Measurements from ENCODE around the gene NAA11. TPM values are rescaled to one million over a fixed set of nuclear protein-coding genes. Genes with fewer than 3 reads are reported as not detected.

NAA11 gene
- total RNA-seq, 1 donor from 2014 or later = not detected

DNA sequence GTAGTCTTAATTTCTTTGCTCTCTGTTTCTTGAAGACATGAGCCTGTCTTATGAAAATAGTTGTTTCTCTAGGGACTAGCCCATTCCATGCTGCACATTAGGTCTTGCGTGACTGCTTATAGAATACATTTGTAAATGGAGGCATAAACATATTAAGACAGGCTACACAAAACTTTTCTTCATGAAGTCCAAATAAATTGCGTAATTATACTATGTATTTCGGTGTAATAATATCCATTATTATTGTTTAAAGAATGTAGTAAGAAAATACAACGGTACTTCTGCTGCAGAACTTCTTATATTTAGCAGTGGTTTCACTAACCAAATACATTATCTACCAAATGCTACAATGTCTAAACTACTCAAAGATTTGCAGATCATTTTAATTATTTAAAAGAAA, 8.5 kb upstream of the NAA11 start:
- Mint-ChIP-seq H3K4me3 (ENCODE audit: unreplicated experiment) (no peak overlapping the region), H3K4me1 (ENCODE audit: unreplicated experiment) (no peaks in the 10 kb centered on the region), H3K27ac (ENCODE audit: unreplicated experiment) (no peak overlapping the region), H3K36me3 (ENCODE audit: low read depth, unreplicated experiment) (no peaks in the 10 kb centered on the region), H3K27me3 (ENCODE audit: unreplicated experiment) (no peaks in the 10 kb centered on the region), H3K9me3 (ENCODE audit: unreplicated experiment) (no peaks in the 10 kb centered on the region)
- TF ChIP-seq, protein P1, sequence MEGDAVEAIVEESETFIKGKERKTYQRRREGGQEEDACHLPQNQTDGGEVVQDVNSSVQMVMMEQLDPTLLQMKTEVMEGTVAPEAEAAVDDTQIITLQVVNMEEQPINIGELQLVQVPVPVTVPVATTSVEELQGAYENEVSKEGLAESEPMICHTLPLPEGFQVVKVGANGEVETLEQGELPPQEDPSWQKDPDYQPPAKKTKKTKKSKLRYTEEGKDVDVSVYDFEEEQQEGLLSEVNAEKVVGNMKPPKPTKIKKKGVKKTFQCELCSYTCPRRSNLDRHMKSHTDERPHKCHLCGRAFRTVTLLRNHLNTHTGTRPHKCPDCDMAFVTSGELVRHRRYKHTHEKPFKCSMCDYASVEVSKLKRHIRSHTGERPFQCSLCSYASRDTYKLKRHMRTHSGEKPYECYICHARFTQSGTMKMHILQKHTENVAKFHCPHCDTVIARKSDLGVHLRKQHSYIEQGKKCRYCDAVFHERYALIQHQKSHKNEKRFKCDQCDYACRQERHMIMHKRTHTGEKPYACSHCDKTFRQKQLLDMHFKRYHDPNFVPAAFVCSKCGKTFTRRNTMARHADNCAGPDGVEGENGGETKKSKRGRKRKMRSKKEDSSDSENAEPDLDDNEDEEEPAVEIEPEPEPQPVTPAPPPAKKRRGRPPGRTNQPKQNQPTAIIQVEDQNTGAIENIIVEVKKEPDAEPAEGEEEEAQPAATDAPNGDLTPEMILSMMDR (IDR thresholded peaks at IDR 0.05; ENCODE audit: unreplicated experiment) = no peak
- DNase-seq (ENCODE audit: low spot score) = no peak

DNA sequence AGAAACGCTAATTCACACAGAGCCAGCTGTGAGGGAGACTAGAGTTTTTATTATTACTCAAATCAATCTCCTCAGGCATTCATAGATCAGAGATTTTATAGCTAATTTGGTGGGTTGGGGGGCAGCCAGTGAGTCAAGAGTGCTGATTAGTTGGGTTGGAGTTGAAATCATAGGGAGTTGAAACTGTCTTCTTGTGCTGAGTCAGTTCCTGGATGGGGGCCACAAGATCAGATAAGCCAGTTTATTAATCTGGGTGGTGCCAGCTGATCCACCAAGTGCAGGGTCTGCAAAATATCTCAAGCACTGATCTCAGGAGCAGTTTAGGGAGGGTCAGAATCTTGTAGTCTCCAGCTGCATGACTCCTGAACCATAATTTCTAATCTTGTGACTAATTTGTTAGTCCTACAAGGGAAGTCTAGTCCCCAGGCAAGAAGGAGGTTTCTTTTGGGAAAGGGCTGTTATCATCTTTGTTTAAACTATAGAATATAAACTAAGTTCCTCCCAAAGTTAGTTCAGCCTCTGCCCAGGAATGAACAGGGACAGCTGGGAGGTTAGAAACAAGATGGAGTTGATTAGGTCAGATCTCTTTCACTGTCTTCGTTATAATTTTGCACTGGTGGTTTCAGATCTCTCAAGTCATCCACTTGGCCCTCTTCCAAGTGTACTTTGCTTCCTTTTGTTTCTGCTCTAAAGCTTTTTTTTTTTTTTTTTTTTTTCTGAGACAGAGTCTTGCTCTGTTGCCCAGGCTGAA, 5.4 kb upstream of the NAA11 start:
- no peak for DNase-seq (ENCODE audit: low spot score)
- Mint-ChIP-seq H3K4me1 (ENCODE audit: unreplicated experiment) (no peaks in the 10 kb centered on the region), H3K27me3 (ENCODE audit: unreplicated experiment) (no peaks in the 10 kb centered on the region), H3K9me3 (ENCODE audit: unreplicated experiment) (no peaks in the 10 kb centered on the region), H3K27ac (ENCODE audit: unreplicated experiment) (no peak overlapping the region), H3K36me3 (ENCODE audit: low read depth, unreplicated experiment) (no peaks in the 10 kb centered on the region), H3K4me3 (ENCODE audit: unreplicated experiment) (no peak overlapping the region)
- TF ChIP-seq, protein P1 (IDR thresholded peaks at IDR 0.05; ENCODE audit: unreplicated experiment) = no peak

DNA sequence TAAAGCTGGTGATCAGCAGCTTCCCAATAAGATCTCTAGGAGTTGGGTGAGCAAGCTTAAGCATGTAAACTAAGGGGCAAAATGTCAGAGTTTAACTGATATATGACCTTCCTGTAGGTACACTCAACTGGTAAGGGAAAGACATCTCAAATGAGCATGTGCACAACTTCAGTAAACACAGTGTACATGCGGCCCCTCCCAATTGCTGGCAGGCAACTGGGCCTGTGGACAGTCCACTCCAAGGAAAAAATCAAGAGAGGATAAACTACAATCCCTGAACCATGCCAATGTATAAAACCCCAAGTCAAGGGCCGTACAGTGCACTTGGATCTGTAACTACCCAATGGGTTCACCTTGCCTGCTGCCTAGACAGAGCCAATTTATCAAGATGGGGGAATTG, 4.9 kb upstream of the NAA11 start:
- no peak overlapping the region for H3K4me3 Mint-ChIP-seq (ENCODE audit: unreplicated experiment)
- H3K4me1 Mint-ChIP-seq (ENCODE audit: unreplicated experiment) = no peaks in the 10 kb centered on the region
- DNase-seq (ENCODE audit: low spot score) = no peak
- no peaks in the 10 kb centered on the region for H3K36me3 Mint-ChIP-seq (ENCODE audit: low read depth, unreplicated experiment)
- TF ChIP-seq, protein P1 (IDR thresholded peaks at IDR 0.05; ENCODE audit: unreplicated experiment) = no peak
- no peak overlapping the region for H3K27ac Mint-ChIP-seq (ENCODE audit: unreplicated experiment)
- H3K27me3 Mint-ChIP-seq (ENCODE audit: unreplicated experiment) = no peaks in the 10 kb centered on the region
- H3K9me3 Mint-ChIP-seq (ENCODE audit: unreplicated experiment) = no peaks in the 10 kb centered on the region

DNA sequence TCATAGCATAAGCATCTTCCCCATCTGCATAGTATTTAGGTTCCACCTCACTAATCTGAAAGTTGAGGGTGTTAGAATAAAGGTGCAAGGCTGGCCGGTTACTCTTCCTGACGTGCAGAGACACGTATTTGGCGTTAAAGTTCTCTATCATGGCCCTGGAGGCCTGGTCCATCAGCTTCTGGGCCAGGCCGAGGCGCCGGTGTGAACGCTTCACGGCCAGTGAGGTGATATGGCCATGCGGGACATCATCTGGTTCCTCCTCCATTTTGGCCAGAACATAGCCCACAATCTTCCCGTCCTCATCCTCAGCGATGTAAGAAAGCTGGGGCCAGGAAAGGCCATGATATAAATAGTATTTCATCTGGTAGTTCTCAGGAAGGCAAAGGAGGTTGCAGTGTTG, 425 bp downstream of the NAA11 start:
- no peak for DNase-seq (ENCODE audit: low spot score)
- H3K9me3 Mint-ChIP-seq (ENCODE audit: unreplicated experiment) = no peaks in the 10 kb centered on the region
- no peak overlapping the region for H3K27ac Mint-ChIP-seq (ENCODE audit: unreplicated experiment)
- no peaks in the 10 kb centered on the region for H3K27me3 Mint-ChIP-seq (ENCODE audit: unreplicated experiment)
- TF ChIP-seq, protein P1 (IDR thresholded peaks at IDR 0.05; ENCODE audit: unreplicated experiment) = no peak
- H3K4me3 Mint-ChIP-seq (ENCODE audit: unreplicated experiment) = no peak overlapping the region
- peaks cover 2% of the 10 kb centered on the region for H3K4me1 Mint-ChIP-seq (ENCODE audit: unreplicated experiment)
- no peaks in the 10 kb centered on the region for H3K36me3 Mint-ChIP-seq (ENCODE audit: low read depth, unreplicated experiment)

DNA sequence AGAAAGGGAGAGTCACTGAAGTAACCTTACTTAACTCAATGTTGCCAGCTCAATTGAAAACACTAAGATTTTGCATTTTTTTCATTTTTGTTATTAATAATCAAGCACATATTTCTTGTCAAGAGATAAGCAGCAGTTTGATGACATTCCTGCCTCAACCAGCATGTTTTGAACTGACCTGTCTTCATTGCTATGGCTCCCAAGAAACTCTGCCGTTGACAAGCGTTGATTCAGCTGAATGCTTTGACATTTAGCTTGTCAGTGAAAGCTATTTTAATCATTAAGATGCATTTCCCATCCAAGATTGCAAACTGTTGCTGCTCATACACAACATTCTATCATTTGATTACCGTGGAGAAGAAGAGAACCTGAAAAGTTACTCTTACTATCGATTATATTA, 5.9 kb downstream of the NAA11 start:
- Mint-ChIP-seq H3K4me1 (ENCODE audit: unreplicated experiment) (peaks cover 7% of the 10 kb centered on the region), H3K4me3 (ENCODE audit: unreplicated experiment) (no peak overlapping the region)

More for the DNA sequence above, 5.9 kb downstream of the NAA11 start:
- no peaks in the 10 kb centered on the region for H3K36me3 Mint-ChIP-seq (ENCODE audit: low read depth, unreplicated experiment)
- TF ChIP-seq, protein P1 (IDR thresholded peaks at IDR 0.05; ENCODE audit: unreplicated experiment) = no peak
- no peak for DNase-seq (ENCODE audit: low spot score)
- no peaks in the 10 kb centered on the region for H3K9me3 Mint-ChIP-seq (ENCODE audit: unreplicated experiment)
- no peaks in the 10 kb centered on the region for H3K27me3 Mint-ChIP-seq (ENCODE audit: unreplicated experiment)
- no peak overlapping the region for H3K27ac Mint-ChIP-seq (ENCODE audit: unreplicated experiment)

Measured in endothelial cell (in vitro differentiated cells).